Measurements from ENCODE around the gene CHRM4. TPM values are rescaled to one million over a fixed set of nuclear protein-coding genes. Genes with fewer than 3 reads are reported as not detected.
A peak's percentile ranks its signal among the peaks of the same experiment; 100 is the strongest.

Gene CHRM4
- total RNA-seq, 1 donor from 2014 or later, result 1.2 TPM

GRCh38 chr11:46366661-46367161 lies 24.9 kb downstream of the CHRM4 start:
- H3K9me3 Mint-ChIP-seq, result no peaks in the 10 kb centered on the region
- no peak for DNase-seq (ENCODE audit: low spot score)
- peaks cover 17% of the 10 kb centered on the region for H3K36me3 Mint-ChIP-seq (ENCODE audit: low read depth)
- no peak overlapping the region for H3K4me3 Mint-ChIP-seq
- peaks cover 21% of the 10 kb centered on the region for H3K4me1 Mint-ChIP-seq (ENCODE audit: low read depth)
- H3K27ac Mint-ChIP-seq, result no peak overlapping the region
- intact Hi-C loops (cut with micrococcal nuclease), result loop anchor here (1.0 to 5.0 kb wide), 3 partner anchors 14 to 129 kb away; partner anchors contain the start of gene MDK
- no peaks in the 10 kb centered on the region for H3K27me3 Mint-ChIP-seq (ENCODE audit: insufficient read depth)

GRCh38 chr11:46366260-46366659 lies 25.3 kb downstream of the CHRM4 start:
- DNase-seq (ENCODE audit: low spot score), result no peak
- no peaks in the 10 kb centered on the region for H3K9me3 Mint-ChIP-seq
- peaks cover 17% of the 10 kb centered on the region for H3K36me3 Mint-ChIP-seq (ENCODE audit: low read depth)
- no peak overlapping the region for H3K4me3 Mint-ChIP-seq
- intact Hi-C loops (cut with micrococcal nuclease), result loop anchor here (2.0 to 5.0 kb wide), 2 partner anchors 15 to 129 kb away; partner anchors contain the start of gene MDK
- no peak overlapping the region for H3K27ac Mint-ChIP-seq
- no peaks in the 10 kb centered on the region for H3K27me3 Mint-ChIP-seq (ENCODE audit: insufficient read depth)
- H3K4me1 Mint-ChIP-seq (ENCODE audit: low read depth), result peaks cover 21% of the 10 kb centered on the region

GRCh38 chr11:46364791-46365190 lies 26.8 kb downstream of the CHRM4 start:
- Mint-ChIP-seq H3K4me1 (ENCODE audit: low read depth) (peaks cover 34% of the 10 kb centered on the region), H3K27ac (no peak overlapping the region), H3K36me3 (ENCODE audit: low read depth) (peaks cover 15% of the 10 kb centered on the region), H3K9me3 (no peaks in the 10 kb centered on the region), H3K4me3 (no peak overlapping the region), H3K27me3 (ENCODE audit: insufficient read depth) (no peaks in the 10 kb centered on the region)
- intact Hi-C loops (cut with micrococcal nuclease), result loop anchor here (5.0 kb wide), 1 partner anchor 127 kb away; no protein-coding TSS in a partner anchor
- DNase-seq (ENCODE audit: low spot score), result no peak

- Mint-ChIP-seq H3K27ac (no peak overlapping the region), H3K4me3 (no peak overlapping the region), H3K4me1 (ENCODE audit: low read depth) (peaks cover 34% of the 10 kb centered on the region), H3K9me3 (no peaks in the 10 kb centered on the region), H3K36me3 (ENCODE audit: low read depth) (peaks cover 10% of the 10 kb centered on the region), H3K27me3 (ENCODE audit: insufficient read depth) (no peaks in the 10 kb centered on the region)
- DNase-seq (ENCODE audit: low spot score), result no peak
- intact Hi-C loops (cut with micrococcal nuclease), result no loop called here
Measured at GRCh38 chr11:46364056-46364455, 27.5 kb downstream of the CHRM4 start.

GRCh38 chr11:46363455-46364005 lies 28.0 kb downstream of the CHRM4 start:
- intact Hi-C loops (cut with micrococcal nuclease), result no loop called here
- H3K4me1 Mint-ChIP-seq (ENCODE audit: low read depth), result peaks cover 34% of the 10 kb centered on the region
- H3K9me3 Mint-ChIP-seq, result no peaks in the 10 kb centered on the region
- no peak overlapping the region for H3K4me3 Mint-ChIP-seq
- H3K36me3 Mint-ChIP-seq (ENCODE audit: low read depth), result peaks cover 9% of the 10 kb centered on the region
- no peak overlapping the region for H3K27ac Mint-ChIP-seq
- no peaks in the 10 kb centered on the region for H3K27me3 Mint-ChIP-seq (ENCODE audit: insufficient read depth)
- no peak for DNase-seq (ENCODE audit: low spot score)

GRCh38 chr11:46363031-46363407 lies 28.6 kb downstream of the CHRM4 start:
- Mint-ChIP-seq H3K4me1 (ENCODE audit: low read depth) (peaks cover 34% of the 10 kb centered on the region), H3K27me3 (ENCODE audit: insufficient read depth) (no peaks in the 10 kb centered on the region), H3K36me3 (ENCODE audit: low read depth) (peaks cover 4% of the 10 kb centered on the region), H3K9me3 (no peaks in the 10 kb centered on the region), H3K27ac (peak overlapping the region; percentile 34), H3K4me3 (peak overlapping the region; percentile 24)
- intact Hi-C loops (cut with micrococcal nuclease), result no loop called here
- DNase-seq (ENCODE audit: low spot score), result no peak

- peak overlapping the region; percentile 78 for H3K4me3 Mint-ChIP-seq
- peak overlapping the region; percentile 34 for H3K27ac Mint-ChIP-seq
- no peaks in the 10 kb centered on the region for H3K27me3 Mint-ChIP-seq (ENCODE audit: insufficient read depth)
- peaks cover 3% of the 10 kb centered on the region for H3K36me3 Mint-ChIP-seq (ENCODE audit: low read depth)
- intact Hi-C loops (cut with micrococcal nuclease), result no loop called here
- peaks cover 33% of the 10 kb centered on the region for H3K4me1 Mint-ChIP-seq (ENCODE audit: low read depth)
- no peaks in the 10 kb centered on the region for H3K9me3 Mint-ChIP-seq
- no peak for DNase-seq (ENCODE audit: low spot score)
Measured at GRCh38 chr11:46362156-46363030, 29.2 kb downstream of the CHRM4 start.

- peak overlapping the region; percentile 87 for H3K27ac Mint-ChIP-seq
- peak; percentile 52 for DNase-seq (ENCODE audit: low spot score)
- H3K27me3 Mint-ChIP-seq (ENCODE audit: insufficient read depth), result no peaks in the 10 kb centered on the region
- intact Hi-C loops (cut with micrococcal nuclease), result loop anchor here (1.0 kb wide), 1 partner anchor 12 kb away; no protein-coding TSS in a partner anchor
- peaks cover 35% of the 10 kb centered on the region for H3K4me1 Mint-ChIP-seq (ENCODE audit: low read depth)
- peaks cover 3% of the 10 kb centered on the region for H3K36me3 Mint-ChIP-seq (ENCODE audit: low read depth)
- H3K4me3 Mint-ChIP-seq, result peak overlapping the region; percentile 78
- no peaks in the 10 kb centered on the region for H3K9me3 Mint-ChIP-seq
Measured at GRCh38 chr11:46361283-46362155, 30.1 kb downstream of the CHRM4 start.

- peak overlapping the region; percentile 78 for H3K4me3 Mint-ChIP-seq
- no peaks in the 10 kb centered on the region for H3K9me3 Mint-ChIP-seq
- peaks cover 37% of the 10 kb centered on the region for H3K4me1 Mint-ChIP-seq (ENCODE audit: low read depth)
- H3K36me3 Mint-ChIP-seq (ENCODE audit: low read depth), result peaks cover 3% of the 10 kb centered on the region
- H3K27ac Mint-ChIP-seq, result peak overlapping the region; percentile 87
- no peak for DNase-seq (ENCODE audit: low spot score)
- intact Hi-C loops (cut with micrococcal nuclease), result loop anchor here (1.0 kb wide), 1 partner anchor 12 kb away; no protein-coding TSS in a partner anchor
- H3K27me3 Mint-ChIP-seq (ENCODE audit: insufficient read depth), result no peaks in the 10 kb centered on the region
Measured at GRCh38 chr11:46360878-46361277, 30.7 kb downstream of the CHRM4 start.

- no peak overlapping the region for H3K4me3 Mint-ChIP-seq
- peaks cover 32% of the 10 kb centered on the region for H3K4me1 Mint-ChIP-seq (ENCODE audit: low read depth)
- no peak for DNase-seq (ENCODE audit: low spot score)
- peaks cover 3% of the 10 kb centered on the region for H3K36me3 Mint-ChIP-seq (ENCODE audit: low read depth)
- intact Hi-C loops (cut with micrococcal nuclease), result no loop called here
- H3K27ac Mint-ChIP-seq, result no peak overlapping the region
- H3K9me3 Mint-ChIP-seq, result no peaks in the 10 kb centered on the region
- H3K27me3 Mint-ChIP-seq (ENCODE audit: insufficient read depth), result no peaks in the 10 kb centered on the region
Measured at GRCh38 chr11:46359953-46360352, 31.6 kb downstream of the CHRM4 start.

- Mint-ChIP-seq H3K4me1 (ENCODE audit: low read depth) (peaks cover 48% of the 10 kb centered on the region), H3K4me3 (no peak overlapping the region), H3K27me3 (ENCODE audit: insufficient read depth) (no peaks in the 10 kb centered on the region), H3K36me3 (ENCODE audit: low read depth) (no peaks in the 10 kb centered on the region), H3K27ac (no peak overlapping the region), H3K9me3 (no peaks in the 10 kb centered on the region)
- intact Hi-C loops (cut with micrococcal nuclease), result no loop called here
- no peak for DNase-seq (ENCODE audit: low spot score)
Measured at GRCh38 chr11:46357483-46357936, 34.1 kb downstream of the CHRM4 start.

GRCh38 chr11:46356924-46357482 lies 34.6 kb downstream of the CHRM4 start:
- no peaks in the 10 kb centered on the region for H3K36me3 Mint-ChIP-seq (ENCODE audit: low read depth)
- peaks cover 48% of the 10 kb centered on the region for H3K4me1 Mint-ChIP-seq (ENCODE audit: low read depth)
- H3K27me3 Mint-ChIP-seq (ENCODE audit: insufficient read depth), result no peaks in the 10 kb centered on the region
- DNase-seq (ENCODE audit: low spot score), result no peak
- intact Hi-C loops (cut with micrococcal nuclease), result no loop called here
- no peaks in the 10 kb centered on the region for H3K9me3 Mint-ChIP-seq
- H3K4me3 Mint-ChIP-seq, result no peak overlapping the region
- H3K27ac Mint-ChIP-seq, result peak overlapping the region; percentile 32

All from activated T-helper 1 cell treated with anti-CD3 and anti-CD28 coated beads, Interleukin-12 subunit alpha, Interleukin-12 subunit beta, Interleukin-2, Interleukin-4 antibody, amounts not matched to agents 30 ng/mL and 10 ng/mL and 1 ng/mL, durations not matched to agents 14 hours and 24 hours and 36 hours (primary cell).